C4-2B (cell line): Measurements from ENCODE around the gene TPK1.

Experiments
- ZFX ChIP-seq: fragments of 450-650 bp; IDR thresholded peaks from 2 replicates; pipeline ENCODE4 v1.6.1; 2017
- TF ChIP-seq, protein P1 (sequence below): fragments of 450-650 bp; conservative IDR thresholded peaks from 2 replicates; pipeline ENCODE4 v1.5.1; 2017; ENCODE audit warnings: mild to moderate bottlenecking

DNA sequence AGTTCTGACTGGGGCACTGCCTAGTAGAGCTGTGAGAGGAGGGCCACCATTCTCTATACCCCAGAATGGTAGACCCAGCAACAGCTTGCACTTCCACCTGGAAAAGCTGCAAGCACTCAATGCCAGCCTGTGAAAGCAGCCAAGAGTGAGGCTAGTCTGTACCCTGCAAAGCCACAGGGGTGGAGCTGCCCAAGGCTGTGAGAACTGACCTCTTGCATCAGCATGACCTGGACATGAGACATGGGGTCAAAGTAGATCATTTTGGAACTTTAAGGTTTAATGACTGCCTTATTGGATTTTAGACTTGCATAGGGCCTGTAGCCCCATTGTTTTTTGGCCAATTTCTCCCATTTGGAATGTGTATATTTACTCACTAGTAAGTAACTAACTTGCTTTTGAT is 206.3 kb downstream of the TPK1 start:
- TF ChIP-seq, protein P1, sequence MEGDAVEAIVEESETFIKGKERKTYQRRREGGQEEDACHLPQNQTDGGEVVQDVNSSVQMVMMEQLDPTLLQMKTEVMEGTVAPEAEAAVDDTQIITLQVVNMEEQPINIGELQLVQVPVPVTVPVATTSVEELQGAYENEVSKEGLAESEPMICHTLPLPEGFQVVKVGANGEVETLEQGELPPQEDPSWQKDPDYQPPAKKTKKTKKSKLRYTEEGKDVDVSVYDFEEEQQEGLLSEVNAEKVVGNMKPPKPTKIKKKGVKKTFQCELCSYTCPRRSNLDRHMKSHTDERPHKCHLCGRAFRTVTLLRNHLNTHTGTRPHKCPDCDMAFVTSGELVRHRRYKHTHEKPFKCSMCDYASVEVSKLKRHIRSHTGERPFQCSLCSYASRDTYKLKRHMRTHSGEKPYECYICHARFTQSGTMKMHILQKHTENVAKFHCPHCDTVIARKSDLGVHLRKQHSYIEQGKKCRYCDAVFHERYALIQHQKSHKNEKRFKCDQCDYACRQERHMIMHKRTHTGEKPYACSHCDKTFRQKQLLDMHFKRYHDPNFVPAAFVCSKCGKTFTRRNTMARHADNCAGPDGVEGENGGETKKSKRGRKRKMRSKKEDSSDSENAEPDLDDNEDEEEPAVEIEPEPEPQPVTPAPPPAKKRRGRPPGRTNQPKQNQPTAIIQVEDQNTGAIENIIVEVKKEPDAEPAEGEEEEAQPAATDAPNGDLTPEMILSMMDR = no peak
- no peak for TF ChIP-seq ZFX
